ENCODE measurements around the gene RUSC2. TPM values are rescaled to one million over a fixed set of nuclear protein-coding genes. Genes with fewer than 3 reads are reported as not detected.

The RUSC2 gene
- total RNA-seq (2022; extraction: Qiagen RNA extraction; ENCODE audit: low read depth): 19.3 to 28.0 TPM (median 24.6 TPM) in 5 replicates

GRCh38 chr9:35489313-35490154 is at the start of gene RUSC2:
Gene RUSC2, plus strand, starts transcription at chr9:35490111. Its CDS starts 56,411 bp downstream, at chr9:35546522.

Other genes with a start within 250 kb of the RUSC2 start
- gene TESK1, start 115.2 kb downstream of the RUSC2 start, total RNA-seq (2022; extraction: Qiagen RNA extraction; ENCODE audit: low read depth): 18.3 to 28.1 TPM (median 22.9 TPM) in 5 replicates
- gene CD72, start 128.3 kb downstream of the RUSC2 start, total RNA-seq (2022; extraction: Qiagen RNA extraction; ENCODE audit: low read depth): 0.25 to 0.30 TPM (median 0.30 TPM) in 3 of 5 replicates, not detected in the others
- gene SIT1, start 160.8 kb downstream of the RUSC2 start, total RNA-seq (2022; extraction: Qiagen RNA extraction; ENCODE audit: low read depth): not detected in 5 replicates
- 8.3 to 13.4 TPM (median 12.5 TPM) in 3 of 5 replicates, not detected in the others for gene RMRP, start 167.9 kb downstream of the RUSC2 start, total RNA-seq (2022; extraction: Qiagen RNA extraction; ENCODE audit: low read depth)
- 20.4 to 28.0 TPM (median 23.9 TPM) in 5 replicates for gene CCDC107, start 168.2 kb downstream of the RUSC2 start, total RNA-seq (2022; extraction: Qiagen RNA extraction; ENCODE audit: low read depth)
- gene ARHGEF39, start 175.1 kb downstream of the RUSC2 start, total RNA-seq (2022; extraction: Qiagen RNA extraction; ENCODE audit: low read depth): 12.8 to 19.8 TPM (median 17.1 TPM) in 5 replicates
- gene CA9, start 183.8 kb downstream of the RUSC2 start, total RNA-seq (2022; extraction: Qiagen RNA extraction; ENCODE audit: low read depth): 4.1 to 7.3 TPM (median 4.6 TPM) in 5 replicates
- 613 to 691 TPM (median 662 TPM) in 5 replicates for gene TPM2, start 199.8 kb downstream of the RUSC2 start, total RNA-seq (2022; extraction: Qiagen RNA extraction; ENCODE audit: low read depth)
- gene TLN1, start 242.1 kb downstream of the RUSC2 start, total RNA-seq (2022; extraction: Qiagen RNA extraction; ENCODE audit: low read depth): 113 to 128 TPM (median 115 TPM) in 5 replicates
- 55.7 to 63.8 TPM (median 58.4 TPM) in 5 replicates for gene CREB3, start 242.6 kb downstream of the RUSC2 start, total RNA-seq (2022; extraction: Qiagen RNA extraction; ENCODE audit: low read depth)

Measured in A549 treated with RU486 at 1 μM for 4 hours (cell line).